Muscle layer of duodenum (tissue), 2 donors: ENCODE results near the gene AKAP13.
A peak's percentile ranks its signal among the peaks of the same experiment; 100 is the strongest.

Source experiments
- H3K27ac ChIP-seq: one replicate; pipeline ENCODE4 v1.7.0; 2013; ENCODE audit warnings: mild to moderate bottlenecking, low read length
- H3K27me3 ChIP-seq: one replicate; pipeline ENCODE4 v1.7.0; 2013; ENCODE audit warnings: low read depth, mild to moderate bottlenecking, control low read depth, low read length
- H3K36me3 ChIP-seq, 2 donors: one replicate each; pipeline ENCODE4 v1.7.0; 2013; ENCODE audit warnings: low read length in 2 of 2, control low read depth in 1 of 2, mild to moderate bottlenecking in 1 of 2; ENCODE audit not compliant: insufficient read depth in 2 of 2, control insufficient read depth in 1 of 2
- H3K4me1 ChIP-seq, 2 donors: one replicate each; pipeline ENCODE4 v1.7.0; 2013; ENCODE audit warnings: low read length in 2 of 2, mild to moderate bottlenecking in 2 of 2, control low read depth in 1 of 2, moderate library complexity in 1 of 2; ENCODE audit not compliant: insufficient read depth in 2 of 2, control insufficient read depth in 1 of 2
- H3K4me3 ChIP-seq, 2 donors: one replicate each; pipeline ENCODE4 v1.7.0; 2013; ENCODE audit warnings: low read length in 2 of 2, low read depth in 1 of 2, mild to moderate bottlenecking in 1 of 2
- H3K9me3 ChIP-seq, 2 donors: one replicate each; pipeline ENCODE4 v1.7.0; 2013; ENCODE audit warnings: low read length in 2 of 2, control low read depth in 1 of 2, mild to moderate bottlenecking in 1 of 2; ENCODE audit not compliant: control insufficient read depth in 1 of 2
- donor health status: healthy.

Gene AKAP13

GRCh38 chr15:85688711-85689110 is 308.3 kb downstream of the AKAP13 start:
- Histone ChIP-seq H3K4me3 (no peak overlapping the region), H3K4me1 (peaks cover 27 to 36% of the 10 kb centered on the region in 2 donors), H3K36me3 (peaks cover 40 to 46% of the 10 kb centered on the region in 2 donors), H3K9me3 (no peaks in the 10 kb centered on the region), H3K27me3 (no peaks in the 10 kb centered on the region), H3K27ac (peak overlapping the region; percentile 82)

- Histone ChIP-seq H3K9me3 (no peaks in the 10 kb centered on the region), H3K27ac (peak overlapping the region; percentile 82), H3K36me3 (peaks cover 38 to 41% of the 10 kb centered on the region in 2 donors), H3K4me1 (peaks cover 27 to 36% of the 10 kb centered on the region in 2 donors), H3K27me3 (no peaks in the 10 kb centered on the region), H3K4me3 (peak overlapping the region; percentile 55 to 64)
Observed at GRCh38 chr15:85689729-85690128, 309.3 kb downstream of the AKAP13 start.

GRCh38 chr15:85690561-85691231 is 310.3 kb downstream of the AKAP13 start:
- Histone ChIP-seq H3K36me3 (peaks cover 38 to 40% of the 10 kb centered on the region in 2 donors), H3K27ac (peak overlapping the region; percentile 82), H3K27me3 (no peaks in the 10 kb centered on the region), H3K4me1 (peaks cover 27 to 36% of the 10 kb centered on the region in 2 donors), H3K9me3 (no peaks in the 10 kb centered on the region), H3K4me3 (peak overlapping the region; percentile 55 to 64)

GRCh38 chr15:85691350-85692240 is 311.2 kb downstream of the AKAP13 start:
- peaks cover 27 to 31% of the 10 kb centered on the region in 2 donors for H3K4me1 ChIP-seq
- H3K4me3 ChIP-seq, result no peak overlapping the region
- peaks cover 35 to 37% of the 10 kb centered on the region in 2 donors for H3K36me3 ChIP-seq
- H3K27me3 ChIP-seq, result no peaks in the 10 kb centered on the region
- H3K9me3 ChIP-seq, result no peaks in the 10 kb centered on the region
- peak overlapping the region; percentile 82 for H3K27ac ChIP-seq

- peaks cover 27 to 29% of the 10 kb centered on the region in 2 donors for H3K4me1 ChIP-seq
- no peaks in the 10 kb centered on the region for H3K9me3 ChIP-seq
- H3K27me3 ChIP-seq, result no peaks in the 10 kb centered on the region
- H3K27ac ChIP-seq, result peak overlapping the region; percentile 4
- peaks cover 33 to 35% of the 10 kb centered on the region in 2 donors for H3K36me3 ChIP-seq
- H3K4me3 ChIP-seq, result no peak overlapping the region
Observed at GRCh38 chr15:85692321-85692720, 311.9 kb downstream of the AKAP13 start.

- Histone ChIP-seq H3K36me3 (peaks cover 30 to 31% of the 10 kb centered on the region in 2 donors), H3K4me3 (no peak overlapping the region)
Observed at GRCh38 chr15:85692873-85693272, 312.5 kb downstream of the AKAP13 start.

GRCh38 chr15:85693277-85693676 is 312.9 kb downstream of the AKAP13 start:
- H3K4me1 ChIP-seq, result peaks cover 26 to 27% of the 10 kb centered on the region in 2 donors

More at GRCh38 chr15:85692873-85693272, 312.5 kb downstream of the AKAP13 start:
- H3K4me1 ChIP-seq, result peaks cover 27 to 29% of the 10 kb centered on the region in 2 donors
- no peaks in the 10 kb centered on the region for H3K27me3 ChIP-seq
- H3K27ac ChIP-seq, result peak overlapping the region; percentile 4
- H3K9me3 ChIP-seq, result no peaks in the 10 kb centered on the region

GRCh38 chr15:85694091-85694490 is 313.7 kb downstream of the AKAP13 start:
- Histone ChIP-seq H3K36me3 (peaks cover 30 to 31% of the 10 kb centered on the region in 2 donors), H3K4me3 (no peak overlapping the region)

More at GRCh38 chr15:85693277-85693676, 312.9 kb downstream of the AKAP13 start:
- Histone ChIP-seq H3K27ac (peak overlapping the region; percentile 4), H3K4me3 (no peak overlapping the region), H3K36me3 (peaks cover 30 to 31% of the 10 kb centered on the region in 2 donors), H3K9me3 (no peaks in the 10 kb centered on the region), H3K27me3 (no peaks in the 10 kb centered on the region)

GRCh38 chr15:85700767-85701166 is 320.4 kb downstream of the AKAP13 start:
- Histone ChIP-seq H3K4me3 (no peak overlapping the region), H3K4me1 (peaks cover 6 to 23% of the 10 kb centered on the region in 2 donors), H3K36me3 (peaks cover 10 to 22% of the 10 kb centered on the region in 2 donors), H3K27me3 (no peaks in the 10 kb centered on the region), H3K27ac (no peak overlapping the region), H3K9me3 (no peaks in the 10 kb centered on the region)

More at GRCh38 chr15:85694091-85694490, 313.7 kb downstream of the AKAP13 start:
- Histone ChIP-seq H3K27me3 (no peaks in the 10 kb centered on the region), H3K27ac (no peak overlapping the region), H3K9me3 (no peaks in the 10 kb centered on the region), H3K4me1 (peaks cover 17 to 22% of the 10 kb centered on the region in 2 donors)

- Histone ChIP-seq H3K27ac (peak overlapping the region; percentile 59), H3K27me3 (no peaks in the 10 kb centered on the region), H3K4me1 (peaks cover 16 to 37% of the 10 kb centered on the region in 2 donors), H3K36me3 (peaks cover 7 to 12% of the 10 kb centered on the region in 2 donors), H3K9me3 (no peaks in the 10 kb centered on the region), H3K4me3 (no peak overlapping the region)
Observed at GRCh38 chr15:85702321-85703101, 322.1 kb downstream of the AKAP13 start.
